HG02852 (cell line): ENCODE measurements around the gene SDHA.
"Not testable (repeated sequence)": the region's sequence is repeated elsewhere in the genome, so short reads cannot be mapped to it uniquely, and the experiment has no call there.

ENCODE experiments used
- ATAC-seq: cut with Tn5 transposase; IDR thresholded peaks from one replicate; pipeline ENCODE4 v1.9.1; 2021; ENCODE audit warnings: mild to moderate bottlenecking, moderate library complexity; ENCODE audit not compliant: unreplicated experiment

SDHA gene

DNA sequence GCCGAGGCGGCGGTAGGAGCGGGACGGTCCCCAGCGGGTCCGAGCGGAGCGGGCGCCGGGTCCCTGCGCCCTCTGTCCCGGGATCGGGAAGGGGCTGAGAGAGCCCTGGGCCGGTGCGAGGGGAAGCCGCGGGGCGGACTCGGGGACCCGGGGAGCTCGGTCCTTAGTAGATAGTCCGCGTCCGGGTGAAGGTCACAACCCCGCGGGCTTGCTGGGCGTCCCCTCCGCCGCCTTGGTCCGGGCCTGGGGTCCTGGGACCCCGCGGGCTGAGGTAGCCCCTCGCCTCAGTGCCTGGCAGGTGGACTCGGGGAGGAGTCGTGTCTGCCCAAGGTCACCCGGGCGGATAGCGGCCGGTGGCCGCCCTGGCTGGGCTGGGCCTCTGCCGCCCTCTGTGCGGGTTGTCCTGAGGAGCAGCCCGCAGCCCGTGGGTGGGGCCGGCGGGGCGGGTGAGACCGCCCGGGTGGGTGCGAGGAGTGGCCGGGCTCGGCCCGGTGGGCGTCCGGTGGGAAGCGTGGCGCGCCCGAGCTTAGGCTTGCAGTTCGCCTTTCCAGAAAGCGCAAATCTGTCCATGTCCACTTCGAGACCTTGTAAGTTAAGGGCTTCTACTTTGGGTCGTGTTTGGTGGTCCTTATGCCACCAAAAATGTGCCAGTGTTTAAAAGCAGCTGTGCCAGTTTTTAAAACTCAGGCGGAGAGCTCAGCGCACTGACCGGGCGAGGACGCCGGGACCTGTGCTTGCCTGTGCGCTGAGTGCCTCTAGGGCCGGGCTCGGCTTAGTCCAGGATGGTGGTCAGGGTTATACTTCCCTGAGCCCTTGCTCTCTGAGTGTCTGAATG, 554 bp downstream of the SDHA start:
- peak; percentile 27 for ATAC-seq

DNA sequence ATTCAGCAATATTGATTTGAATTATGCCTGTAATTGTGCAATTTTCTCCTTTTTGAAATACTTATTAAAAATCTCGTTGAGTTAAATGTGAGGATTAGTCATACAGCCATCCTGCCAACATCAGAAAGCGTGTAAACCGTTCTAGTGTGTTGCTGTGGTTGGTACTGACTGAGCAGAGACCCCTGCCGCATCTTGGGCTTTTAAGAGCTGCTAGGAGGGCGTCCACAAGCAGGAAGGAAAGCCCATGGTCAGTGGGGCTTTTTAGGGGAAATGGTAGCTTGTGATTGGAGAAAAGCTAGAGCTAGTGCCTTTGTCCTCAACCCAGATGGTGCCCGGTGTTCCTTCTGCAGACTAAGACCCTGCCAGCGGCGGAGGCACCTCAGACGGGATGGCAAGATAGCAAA, 1.3 kb downstream of the SDHA start:
- no peak for ATAC-seq

DNA sequence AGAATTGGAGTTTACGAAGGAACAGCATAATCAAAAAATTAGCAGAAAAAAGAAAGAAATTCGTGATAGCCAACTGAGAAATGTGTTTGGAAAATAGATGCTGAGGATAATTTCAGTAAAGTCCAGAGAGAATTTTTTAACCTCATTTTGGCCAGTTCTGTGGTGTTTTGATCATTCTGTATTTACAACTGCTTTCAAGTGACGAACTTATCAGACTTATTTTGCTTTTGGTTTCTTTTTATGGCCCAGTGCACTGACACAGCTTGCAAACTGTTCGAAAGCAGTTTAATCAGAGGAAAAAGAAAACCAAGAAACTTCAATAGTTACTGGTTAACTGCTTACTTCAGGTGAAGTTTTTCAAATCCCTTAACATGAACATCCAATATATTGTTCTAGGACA, 1.9 kb downstream of the SDHA start:
- no peak for ATAC-seq

DNA sequence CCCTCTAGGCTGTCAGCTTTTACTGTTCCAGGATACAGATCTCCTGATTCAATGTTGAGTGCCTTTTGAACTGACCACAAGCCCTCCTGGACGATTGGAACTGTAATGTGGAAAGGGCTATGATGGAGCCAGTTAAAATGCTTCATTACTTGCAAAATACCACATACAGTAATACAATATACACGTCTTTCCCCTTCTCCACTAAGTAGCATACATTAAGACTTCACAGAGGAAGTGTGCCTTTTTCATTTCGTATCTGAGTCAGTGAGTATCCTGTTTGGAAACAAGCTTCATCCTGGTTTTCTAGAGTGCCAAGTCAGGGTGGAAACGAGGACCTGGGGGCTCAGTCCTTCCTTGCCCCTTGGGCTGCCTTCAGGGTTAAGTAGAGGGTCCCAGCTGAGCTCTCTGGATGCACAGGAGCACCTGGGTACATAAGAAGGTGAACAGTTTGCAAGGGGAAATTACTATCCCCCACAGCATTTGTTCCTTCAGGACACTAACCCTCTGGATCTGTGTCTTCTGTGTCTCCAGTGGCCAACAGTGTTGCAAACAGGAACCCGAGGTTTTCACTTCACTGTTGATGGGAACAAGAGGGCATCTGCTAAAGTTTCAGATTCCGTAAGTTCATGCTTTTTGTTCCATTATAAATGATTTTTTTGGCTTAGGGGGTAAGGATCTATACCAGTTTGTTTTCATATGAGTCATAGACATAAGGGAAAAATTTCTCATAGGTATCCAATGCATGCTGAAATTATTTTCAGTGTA, 5.0 kb downstream of the SDHA start:
- not testable (repeated sequence) for ATAC-seq

- ATAC-seq: no peak
These were observed 5.7 kb downstream of the SDHA start for GRCh38 chr5:223791-224190.

GRCh38 chr5:225334-225733, 7.2 kb downstream of the SDHA start:
- no peak for ATAC-seq

GRCh38 chr5:227375-227774, 9.3 kb downstream of the SDHA start:
- not testable (repeated sequence) for ATAC-seq

DNA sequence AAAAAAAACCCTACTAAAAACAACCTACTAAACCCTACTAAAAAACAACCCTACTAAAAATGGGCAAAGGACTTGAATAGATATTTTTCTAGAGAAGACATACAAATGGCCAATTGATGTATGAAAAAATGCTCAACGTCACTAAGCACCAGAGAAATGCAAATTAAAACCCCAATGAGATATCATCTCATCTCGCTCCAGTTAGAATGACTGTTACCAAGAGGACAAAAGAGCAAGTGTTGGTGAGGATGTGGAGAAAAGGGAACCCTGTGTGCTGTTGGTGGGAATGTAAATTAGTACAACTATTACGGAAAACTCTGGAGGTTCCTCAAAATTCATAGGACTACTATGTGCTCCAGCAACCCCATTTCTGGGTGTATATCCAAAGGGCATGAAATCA, 10.8 kb downstream of the SDHA start:
- ATAC-seq: no peak

DNA sequence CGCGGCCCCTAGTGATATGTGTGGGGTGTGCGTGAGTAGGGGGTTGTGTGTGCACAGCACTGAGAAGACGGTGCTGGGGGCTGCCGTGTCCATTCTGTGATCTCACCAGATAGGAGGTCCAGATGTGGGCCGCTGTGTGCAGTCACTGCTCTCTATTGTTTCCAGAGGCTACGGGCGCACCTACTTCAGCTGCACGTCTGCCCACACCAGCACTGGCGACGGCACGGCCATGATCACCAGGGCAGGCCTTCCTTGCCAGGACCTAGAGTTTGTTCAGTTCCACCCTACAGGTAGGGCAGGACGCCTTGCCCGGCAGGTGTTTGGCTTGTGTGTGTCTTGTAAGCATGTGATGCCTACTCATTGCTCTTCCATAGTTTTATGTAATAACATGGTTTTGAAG, 12.6 kb downstream of the SDHA start:
- no peak for ATAC-seq

- no peak for ATAC-seq
These were observed 13.5 kb downstream of the SDHA start for GRCh38 chr5:231661-232060.

GRCh38 chr5:233426-233825, 15.3 kb downstream of the SDHA start:
- ATAC-seq: not testable (repeated sequence)

GRCh38 chr5:234450-234849, 16.3 kb downstream of the SDHA start:
- no peak for ATAC-seq

- not testable (repeated sequence) for ATAC-seq
These were observed 17.4 kb downstream of the SDHA start for GRCh38 chr5:235527-235926.

- ATAC-seq: not testable (repeated sequence)
These were observed 19.8 kb downstream of the SDHA start for GRCh38 chr5:237931-238330.

- ATAC-seq: not testable (repeated sequence)
These were observed 22.4 kb downstream of the SDHA start for GRCh38 chr5:240550-240949.

GRCh38 chr5:241045-241669, 23.0 kb downstream of the SDHA start:
- ATAC-seq: not testable (repeated sequence)

DNA sequence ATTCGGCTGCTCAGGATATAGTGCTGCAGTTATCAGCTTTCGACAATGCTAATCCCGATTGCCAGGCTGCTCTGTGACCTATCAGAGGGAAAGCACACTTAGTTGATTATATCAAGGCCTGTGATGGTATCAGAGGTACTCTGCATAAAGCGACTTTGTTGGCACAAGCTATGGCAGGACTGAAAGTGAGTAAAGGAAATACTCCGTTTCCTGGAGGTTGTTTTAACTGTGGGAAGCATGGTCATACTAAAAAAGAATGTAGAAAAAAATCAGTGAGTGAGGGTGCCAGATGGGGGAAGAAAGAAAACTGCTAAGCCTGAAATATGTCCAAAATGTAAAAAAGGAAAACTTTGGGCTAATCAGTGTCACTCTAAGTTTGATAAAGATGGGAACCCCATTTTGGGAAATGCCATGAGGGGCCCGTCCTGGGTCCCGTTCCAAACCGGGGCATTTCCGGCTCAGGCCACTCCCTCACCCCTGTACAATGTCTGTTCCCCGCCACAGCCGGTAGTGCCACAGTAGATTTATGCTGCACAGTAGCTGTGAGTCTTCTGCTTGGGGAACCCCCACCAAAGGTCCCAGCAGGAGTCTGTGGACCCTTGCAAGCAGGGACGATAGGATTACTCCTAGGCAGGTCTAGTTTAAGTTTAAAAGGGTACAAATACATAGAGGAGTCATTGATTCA, 25.7 kb downstream of the SDHA start:
- ATAC-seq: not testable (repeated sequence)

DNA sequence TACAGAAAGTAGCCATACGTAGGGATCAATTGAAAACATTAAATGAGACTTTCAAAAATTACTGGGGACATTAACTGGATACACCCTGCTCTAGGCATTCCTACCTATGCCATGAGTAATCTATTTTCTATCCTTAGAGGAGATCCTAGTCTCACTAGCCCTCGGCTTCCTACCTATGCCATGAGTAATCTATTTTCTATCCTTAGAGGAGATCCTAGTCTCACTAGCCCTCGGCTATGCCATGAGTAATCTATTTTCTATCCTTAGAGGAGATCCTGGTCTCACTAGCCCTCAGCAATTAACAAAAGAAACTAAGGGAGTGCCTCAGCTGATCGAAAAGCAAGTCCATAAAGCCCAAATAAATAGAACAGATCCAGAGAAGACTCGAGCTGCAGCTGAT, 27.6 kb downstream of the SDHA start:
- not testable (repeated sequence) for ATAC-seq

DNA sequence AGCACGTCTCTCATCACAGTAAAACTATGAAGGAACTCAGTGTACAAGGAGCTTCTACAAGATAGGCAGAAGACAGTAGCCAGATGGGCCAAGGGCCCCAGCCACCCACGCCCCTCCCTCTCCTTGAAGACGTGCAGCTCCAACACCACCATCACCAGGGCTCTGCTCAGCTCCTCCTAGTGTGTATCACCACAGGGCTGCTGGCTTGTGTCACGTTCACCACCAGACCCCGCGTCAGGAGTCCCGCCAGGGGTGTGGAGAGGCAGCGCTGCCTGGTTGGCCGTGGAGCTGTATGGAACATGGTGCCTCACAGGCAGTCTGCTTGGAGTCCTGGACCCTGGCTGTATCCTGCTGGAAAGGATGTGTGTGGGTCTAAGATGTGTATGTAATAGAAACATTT, 32.3 kb downstream of the SDHA start:
- ATAC-seq: not testable (repeated sequence)

DNA sequence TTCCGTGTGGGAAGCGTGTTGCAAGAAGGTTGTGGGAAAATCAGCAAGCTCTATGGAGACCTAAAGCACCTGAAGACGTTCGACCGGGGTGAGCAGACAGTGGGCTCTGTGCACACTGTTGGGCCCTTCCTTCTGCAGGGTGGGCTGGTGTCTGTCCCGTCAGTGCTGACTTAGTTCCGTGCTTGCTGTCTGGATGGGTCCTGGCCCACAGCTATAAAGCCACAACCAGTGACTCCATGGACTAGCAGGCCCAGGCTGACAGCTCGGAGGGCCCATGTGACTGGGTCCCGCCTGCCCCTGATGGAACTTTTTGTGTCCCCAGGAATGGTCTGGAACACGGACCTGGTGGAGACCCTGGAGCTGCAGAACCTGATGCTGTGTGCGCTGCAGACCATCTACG, 32.9 kb downstream of the SDHA start:
- not testable (repeated sequence) for ATAC-seq

DNA sequence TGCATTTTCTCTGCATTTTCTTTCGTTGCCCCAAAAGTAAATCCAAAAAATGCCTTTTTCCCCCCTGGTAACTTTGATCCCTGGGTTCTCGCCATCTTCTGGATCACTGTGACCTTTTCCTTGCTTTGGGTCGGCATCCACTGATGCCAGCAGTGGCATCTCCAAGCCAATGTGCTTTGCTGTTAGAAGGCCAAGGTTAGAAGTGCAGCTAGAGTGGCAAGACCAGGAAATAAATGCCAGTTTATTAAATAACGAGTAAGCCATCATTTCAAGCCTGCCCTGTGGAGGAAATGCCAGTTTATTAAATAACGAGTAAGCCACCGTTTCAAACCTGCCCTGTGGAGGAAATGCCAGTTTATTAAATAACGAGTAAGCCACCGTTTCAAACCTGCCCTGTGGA, 33.4 kb downstream of the SDHA start:
- ATAC-seq: not testable (repeated sequence)
